ENCODE results near the gene MAMSTR. TPM values are rescaled to one million over a fixed set of nuclear protein-coding genes. Genes with fewer than 3 reads are reported as not detected.

The MAMSTR gene
- polyA plus RNA-seq, 3 donors: 5.0 to 7.3 (median 6.5) TPM

DNA sequence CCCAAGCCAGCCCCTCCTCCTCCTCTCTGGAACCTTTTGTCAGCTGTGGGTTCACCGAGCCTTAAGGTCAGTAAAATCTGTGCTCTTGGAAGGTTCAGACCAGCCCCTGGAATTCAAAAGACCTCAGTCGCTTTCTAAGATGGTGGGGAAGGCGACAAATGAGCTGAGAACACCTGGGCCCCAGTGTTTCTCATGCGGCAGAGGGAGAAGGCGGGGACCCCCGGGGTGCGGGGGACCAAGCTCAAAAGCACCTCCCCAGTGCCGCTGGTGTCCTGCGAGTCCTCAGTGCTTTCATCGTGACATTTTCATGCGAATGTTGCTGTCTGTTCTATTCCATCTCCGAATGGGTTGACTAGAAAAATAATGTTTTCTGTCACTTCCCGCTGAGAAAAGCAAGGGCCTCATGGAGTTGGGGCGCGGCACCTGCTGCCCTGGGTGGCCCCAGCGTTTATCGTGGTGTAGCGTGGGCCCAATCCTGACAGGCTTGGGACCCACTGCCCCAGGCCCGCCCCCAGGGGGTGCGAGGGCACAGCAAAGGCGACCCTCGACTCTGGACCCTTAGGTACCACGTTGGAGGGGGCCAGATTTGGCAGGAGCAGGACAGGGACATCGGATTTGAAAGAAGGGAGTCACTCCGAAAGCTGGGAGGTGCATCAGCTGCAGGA lies 46.0 kb downstream of the MAMSTR start:
- DNase-seq (ENCODE audit: extremely low read depth in 1 of 11, low read depth in 9 of 11, low spot score in 4 of 11): no peak

DNA sequence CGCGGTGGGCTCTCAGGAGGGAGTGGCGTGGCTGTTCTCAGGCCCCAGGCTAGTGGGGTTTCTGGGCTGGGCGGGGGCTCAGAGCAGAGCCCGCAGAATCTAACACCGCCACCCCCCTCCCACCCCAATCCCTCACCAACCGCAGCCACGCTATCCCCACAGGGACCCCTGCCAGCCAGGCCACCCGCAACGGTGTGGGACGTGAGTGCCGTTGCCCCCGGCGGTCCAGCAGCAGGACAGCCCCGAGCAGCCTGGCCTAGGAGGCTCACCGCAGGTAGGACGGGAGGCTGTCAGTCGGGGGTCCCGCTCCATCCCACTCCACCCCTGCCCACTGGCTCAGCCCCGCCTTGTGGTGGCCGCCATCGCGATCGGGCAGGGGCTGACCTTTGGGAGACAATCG lies 46.5 kb downstream of the MAMSTR start, which contains the start of gene NTN5:
Gene NTN5 (minus strand): TSS at position 24 of the 400 bp plus-strand sequence. CDS start 2,031 bp downstream, outside the sequence.
- no peak for DNase-seq (ENCODE audit: extremely low read depth in 1 of 11, low read depth in 9 of 11, low spot score in 4 of 11)

DNA sequence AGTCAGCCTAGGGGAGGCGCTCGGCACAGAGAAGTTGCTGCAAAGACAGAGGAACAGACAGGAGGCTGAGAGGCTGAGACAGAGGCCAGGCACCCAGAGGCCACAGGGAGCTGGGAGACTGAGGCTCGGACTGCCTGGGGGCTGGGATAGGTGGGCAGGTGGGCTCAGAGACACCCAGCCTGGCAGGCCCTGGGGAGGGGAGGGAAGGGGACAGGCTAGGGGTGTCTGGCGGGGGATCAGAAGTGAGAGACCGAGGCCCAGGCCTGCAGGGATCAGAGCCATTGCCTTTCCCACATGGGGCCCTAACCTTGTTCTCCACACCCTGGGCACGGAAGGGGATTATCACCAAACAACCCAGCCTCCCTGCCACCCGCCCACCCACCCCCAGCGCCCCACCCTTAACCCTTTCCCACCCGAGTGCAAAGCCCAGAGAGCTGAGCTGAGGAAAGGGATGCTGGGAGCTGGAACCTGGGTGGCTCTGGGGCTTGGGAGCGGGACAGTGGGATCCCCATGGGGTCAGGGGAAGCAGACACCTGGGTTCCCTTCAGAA lies 48.0 kb downstream of the MAMSTR start:
- DNase-seq (ENCODE audit: extremely low read depth in 1 of 11, low read depth in 9 of 11, low spot score in 4 of 11): no peak

DNA sequence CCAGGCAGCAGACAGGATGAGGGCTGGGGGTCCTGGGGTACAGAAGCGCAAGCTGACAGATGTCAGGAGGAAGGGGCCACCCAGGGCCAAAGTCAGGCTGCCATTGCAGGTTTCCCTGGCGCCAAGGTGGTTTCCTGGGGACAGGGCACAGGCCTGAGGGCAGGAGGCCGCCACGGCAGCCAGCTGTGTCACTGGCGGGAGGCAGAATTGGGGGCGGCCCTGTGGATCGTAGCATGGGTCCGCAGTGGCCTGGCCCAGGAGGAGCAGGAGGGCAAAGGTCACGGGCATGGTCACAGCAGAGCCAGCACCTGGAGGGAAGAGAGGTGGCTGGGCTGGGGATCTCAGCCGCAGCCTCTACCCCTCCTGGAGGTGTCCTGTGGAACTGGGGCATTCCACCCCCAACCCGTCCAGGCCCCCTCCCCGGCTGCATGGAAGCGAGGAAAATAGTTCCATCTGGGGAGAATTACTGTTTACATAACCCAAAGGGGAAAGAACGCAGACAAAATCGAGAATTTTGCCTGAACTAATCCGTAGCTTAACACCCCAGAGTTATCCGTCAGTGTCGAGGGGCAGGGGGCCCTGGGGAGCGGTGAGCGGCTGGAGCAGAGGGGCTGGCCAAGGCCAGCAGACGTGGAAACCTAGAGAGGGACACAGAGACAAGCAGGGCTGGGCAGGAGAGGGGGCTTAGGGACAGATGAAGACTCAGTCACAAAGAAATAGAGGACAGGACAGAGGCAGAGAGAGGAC lies 48.7 kb downstream of the MAMSTR start:
- no peak for DNase-seq (ENCODE audit: extremely low read depth in 1 of 11, low read depth in 9 of 11, low spot score in 4 of 11)

DNA sequence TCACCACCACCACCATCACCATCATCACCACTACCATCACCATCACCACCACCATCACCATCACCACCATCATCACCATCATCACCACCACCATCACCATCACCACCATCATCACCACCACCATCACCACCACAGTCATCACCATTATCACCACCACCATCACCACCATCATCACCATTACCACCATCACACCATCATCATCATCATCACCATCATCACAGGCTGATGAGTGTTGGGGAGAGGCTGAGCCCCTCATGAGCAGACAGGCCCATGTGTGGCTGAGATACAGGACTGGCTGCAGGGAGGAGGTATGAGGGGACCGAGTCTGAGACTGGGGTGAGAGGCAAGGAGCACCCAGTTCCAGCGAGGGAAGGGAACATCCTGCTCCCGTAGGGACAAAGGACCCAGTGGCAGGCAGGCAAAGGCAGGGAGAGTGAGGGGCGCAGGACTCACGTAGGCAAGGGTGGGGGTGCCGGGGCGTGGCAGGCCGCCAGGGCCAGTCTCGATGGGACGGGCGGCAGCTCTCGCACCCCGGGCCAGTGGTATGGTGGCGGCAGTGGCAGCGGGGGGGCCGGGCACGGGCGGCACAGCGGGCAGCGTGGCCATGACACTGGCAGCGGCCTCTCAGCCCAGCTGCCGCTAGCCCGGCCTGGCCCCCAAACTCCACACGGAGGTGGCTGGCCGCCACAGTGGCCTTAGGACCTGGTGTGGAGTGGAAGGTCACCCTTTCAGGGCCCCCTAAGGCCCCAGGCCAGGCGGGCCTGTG lies 49.4 kb downstream of the MAMSTR start:
- DNase-seq (ENCODE audit: extremely low read depth in 1 of 11, low read depth in 9 of 11, low spot score in 4 of 11): no peak

DNA sequence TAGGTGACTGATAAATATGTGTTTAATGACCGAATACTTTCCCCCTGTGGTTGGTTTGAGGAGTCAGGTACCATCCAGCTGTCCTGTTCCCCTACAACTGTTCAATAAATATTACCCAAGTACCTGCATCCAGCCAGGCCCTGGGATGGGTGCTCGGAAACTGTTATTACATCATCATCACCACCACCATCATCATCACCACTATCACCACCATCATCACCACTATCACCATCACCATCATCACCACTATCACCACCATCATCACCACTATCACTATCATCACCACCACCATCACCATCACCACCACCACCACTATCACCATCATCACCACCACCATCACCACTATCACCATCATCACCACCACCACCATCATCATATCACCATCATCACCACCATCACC lies 50.8 kb downstream of the MAMSTR start:
- DNase-seq (ENCODE audit: extremely low read depth in 1 of 11, low read depth in 9 of 11, low spot score in 4 of 11): no peak

DNA sequence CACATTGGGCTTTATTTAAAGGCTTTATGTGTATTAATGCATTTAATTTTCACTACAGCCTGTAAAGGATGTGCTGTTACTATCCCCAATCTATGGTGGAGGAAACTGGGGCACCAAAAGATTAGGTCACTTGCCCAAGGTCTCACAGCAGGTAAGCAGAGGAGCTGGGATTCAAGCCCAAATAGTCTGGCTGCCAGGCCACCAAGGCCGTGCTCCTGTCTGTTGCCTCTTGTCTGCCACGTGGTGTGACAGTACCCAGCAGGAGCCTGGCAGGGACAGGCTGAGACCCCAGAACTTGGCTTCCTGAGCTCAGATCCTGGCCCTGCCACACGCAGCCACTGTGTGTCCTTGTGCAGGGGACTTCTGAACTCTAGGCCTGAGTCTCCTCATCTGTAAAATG lies 51.2 kb downstream of the MAMSTR start:
- no peak for DNase-seq (ENCODE audit: extremely low read depth in 1 of 11, low read depth in 9 of 11, low spot score in 4 of 11)

DNA sequence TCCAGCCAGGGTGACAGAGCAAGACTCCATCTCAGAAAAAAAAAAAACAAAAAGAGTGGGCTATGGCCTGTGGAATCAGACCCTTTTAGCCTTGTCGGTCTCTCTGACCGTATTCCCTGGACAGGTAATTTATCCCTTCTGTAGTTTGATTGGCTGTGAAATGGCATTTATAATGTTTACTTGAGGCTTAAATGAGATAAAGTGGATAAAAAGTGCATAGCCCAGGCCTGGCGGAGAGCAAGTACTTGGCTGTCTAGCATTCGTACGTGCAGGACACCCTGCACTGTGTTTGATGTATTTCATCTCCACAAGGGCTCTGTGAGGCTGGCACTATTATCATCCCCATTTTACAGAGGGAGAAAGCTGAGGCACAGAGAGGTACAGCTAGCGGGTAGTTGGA lies 53.7 kb downstream of the MAMSTR start:
- no peak for DNase-seq (ENCODE audit: extremely low read depth in 1 of 11, low read depth in 9 of 11, low spot score in 4 of 11)

DNA sequence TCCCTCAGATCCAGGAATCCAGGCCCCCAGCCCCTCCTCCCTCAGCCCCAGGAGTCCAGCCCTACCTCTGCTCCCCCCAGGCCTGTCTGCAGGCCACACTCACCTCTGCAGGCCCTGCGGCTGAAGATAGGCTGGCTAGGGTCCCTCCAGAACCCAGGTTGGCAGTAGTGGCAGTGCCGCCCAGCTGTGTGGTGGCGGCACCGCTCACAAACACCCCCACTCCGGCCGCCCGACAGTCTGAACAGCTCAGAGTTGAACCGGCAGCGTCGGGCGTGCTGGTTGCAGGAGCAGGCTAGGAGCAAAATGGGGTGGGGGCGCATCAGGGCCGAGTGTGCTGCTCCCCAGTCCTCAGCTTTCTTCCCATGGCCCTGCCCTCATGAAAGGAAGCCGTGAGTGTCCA lies 55.0 kb downstream of the MAMSTR start:
- DNase-seq (ENCODE audit: extremely low read depth in 1 of 11, low read depth in 9 of 11, low spot score in 4 of 11): no peak

DNA sequence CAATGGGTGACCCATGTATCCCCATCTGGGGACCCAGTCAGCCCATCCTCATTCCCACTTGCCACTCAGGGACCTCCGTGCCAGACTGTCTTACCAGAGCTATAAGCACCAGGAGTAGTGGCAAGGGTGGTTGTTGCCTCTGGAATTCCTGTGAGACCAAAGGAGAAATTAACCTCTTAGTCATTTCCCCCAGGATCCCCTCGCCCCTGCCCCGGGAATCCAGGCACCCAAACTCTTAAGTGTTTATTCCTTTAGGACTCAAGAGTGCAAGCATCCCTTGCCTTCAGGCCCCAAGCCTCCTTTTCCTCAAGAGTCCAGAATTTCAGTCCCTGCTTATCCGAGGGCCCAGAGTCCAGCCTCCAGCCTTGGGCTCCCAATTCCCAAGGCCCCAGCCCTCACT lies 55.9 kb downstream of the MAMSTR start:
- no peak for DNase-seq (ENCODE audit: extremely low read depth in 1 of 11, low read depth in 9 of 11, low spot score in 4 of 11)

Other genes with a start within 250 kb of the MAMSTR start
- 1 to 10 TPM; 1.8 to 3.8 (median 3.6) TPM for gene LMTK3, start 207.9 kb downstream of the MAMSTR start, polyA plus RNA-seq (ENCODE audit: insufficient read length in 3 of 3)
- under 1 TPM; 0.28 to 0.62 (median 0.33) TPM for gene SULT2B1, start 167.6 kb downstream of the MAMSTR start, polyA plus RNA-seq (ENCODE audit: insufficient read length in 3 of 3)
- under 1 TPM in 1 of 3 donors, not detected in 2; 0.26 TPM for gene SPACA4, start 113.0 kb downstream of the MAMSTR start, polyA plus RNA-seq (ENCODE audit: insufficient read length in 3 of 3)
- gene FAM83E, start 104.6 kb downstream of the MAMSTR start, polyA plus RNA-seq (ENCODE audit: insufficient read length in 3 of 3): 1 to 10 TPM in 2 of 3 donors, under 1 TPM in 1; 0.88 to 1.2 (median 1.1) TPM
- gene RPL18, start 100.5 kb downstream of the MAMSTR start, polyA plus RNA-seq (ENCODE audit: insufficient read length in 3 of 3): 1,000 to 10,000 TPM; 1,072 to 1,401 (median 1,249) TPM
- 10 to 100 TPM; 15.8 to 31.8 (median 30.9) TPM for gene SPHK2, start 100.2 kb downstream of the MAMSTR start, polyA plus RNA-seq (ENCODE audit: insufficient read length in 3 of 3)
- gene DBP, start 82.3 kb downstream of the MAMSTR start, polyA plus RNA-seq (ENCODE audit: insufficient read length in 3 of 3): 10 to 100 TPM; 11.2 to 15.9 (median 14.3) TPM
- gene CA11, start 73.5 kb downstream of the MAMSTR start, polyA plus RNA-seq (ENCODE audit: insufficient read length in 3 of 3): 10 to 100 TPM; 21.9 to 30.7 (median 29.2) TPM
- gene NTN5, start 46.7 kb downstream of the MAMSTR start, polyA plus RNA-seq (ENCODE audit: insufficient read length in 3 of 3): 1 to 10 TPM in 2 of 3 donors, under 1 TPM in 1; 0.68 to 2.4 (median 1.5) TPM
- gene FUT2, start 23.8 kb downstream of the MAMSTR start, polyA plus RNA-seq (ENCODE audit: insufficient read length in 3 of 3): 1 to 10 TPM; 1.7 to 4.4 (median 1.8) TPM
- gene RASIP1, start 20.9 kb upstream of the MAMSTR start, polyA plus RNA-seq (ENCODE audit: insufficient read length in 3 of 3): 10 to 100 TPM; 12.2 to 19.6 (median 16.6) TPM
- 1 to 10 TPM in 1 of 3 donors, under 1 TPM in 2; 0.23 to 1.2 (median 0.41) TPM for gene IZUMO1, start 27.2 kb upstream of the MAMSTR start, polyA plus RNA-seq (ENCODE audit: insufficient read length in 3 of 3)
- gene FUT1, start 32.9 kb upstream of the MAMSTR start, polyA plus RNA-seq (ENCODE audit: insufficient read length in 3 of 3): 1 to 10 TPM; 3.2 to 4.0 (median 3.3) TPM
- gene FGF21, start 35.8 kb upstream of the MAMSTR start, polyA plus RNA-seq (ENCODE audit: insufficient read length in 3 of 3): not detected
- 10 to 100 TPM; 32.4 to 57.8 (median 44.8) TPM for gene BCAT2, start 91.3 kb upstream of the MAMSTR start, polyA plus RNA-seq (ENCODE audit: insufficient read length in 3 of 3)
- gene HSD17B14, start 116.8 kb upstream of the MAMSTR start, polyA plus RNA-seq (ENCODE audit: insufficient read length in 3 of 3): 10 to 100 TPM; 23.7 to 37.1 (median 30.1) TPM
- 10 to 100 TPM; 20.6 to 29.6 (median 27.9) TPM for gene PLEKHA4, start 148.9 kb upstream of the MAMSTR start, polyA plus RNA-seq (ENCODE audit: insufficient read length in 3 of 3)
- gene PPP1R15A, start 152.7 kb upstream of the MAMSTR start, polyA plus RNA-seq (ENCODE audit: insufficient read length in 3 of 3): 10 to 100 TPM; 35.1 to 45.2 (median 37.3) TPM
- 1 to 10 TPM in 2 of 3 donors, under 1 TPM in 1; 0.67 to 1.4 (median 1.3) TPM for gene TULP2, start 179.0 kb upstream of the MAMSTR start, polyA plus RNA-seq (ENCODE audit: insufficient read length in 3 of 3)
- gene NUCB1, start 180.6 kb upstream of the MAMSTR start, polyA plus RNA-seq (ENCODE audit: insufficient read length in 3 of 3): 100 to 1,000 TPM; 231 to 319 (median 307) TPM
- gene DHDH, start 214.0 kb upstream of the MAMSTR start, polyA plus RNA-seq (ENCODE audit: insufficient read length in 3 of 3): 10 to 100 TPM in 1 of 3 donors, 1 to 10 TPM in 2; 6.5 to 10.7 (median 7.0) TPM
- gene BAX, start 235.2 kb upstream of the MAMSTR start, polyA plus RNA-seq (ENCODE audit: insufficient read length in 3 of 3): 10 to 100 TPM; 64.7 to 84.6 (median 73.4) TPM
- gene FTL, start 245.6 kb upstream of the MAMSTR start, polyA plus RNA-seq (ENCODE audit: insufficient read length in 3 of 3): 1,000 to 10,000 TPM; 2,184 to 2,822 (median 2,594) TPM

Data from renal cortex interstitium (tissue), 11 donors.